T-helper 1 cell (primary cell): Measurements from ENCODE around the gene SRSF4.
"Not testable (repeated sequence)": the region's sequence is repeated elsewhere in the genome, so short reads cannot be mapped to it uniquely, and the experiment has no call there.

Experiments
- DNase-seq, 5 donors: peaks; one replicate each; pipeline ENCODE4 v3.0.0-alpha.2; 2012 to 2020
- total RNA-seq, 4 donors: gene quantifications; one replicate each; lab custom pipeline; 2026; lab: John Stamatoyannopoulos, UW

SRSF4 gene
- 119 to 132 (median 126) reads per million in 4 donors for total RNA-seq

DNA sequence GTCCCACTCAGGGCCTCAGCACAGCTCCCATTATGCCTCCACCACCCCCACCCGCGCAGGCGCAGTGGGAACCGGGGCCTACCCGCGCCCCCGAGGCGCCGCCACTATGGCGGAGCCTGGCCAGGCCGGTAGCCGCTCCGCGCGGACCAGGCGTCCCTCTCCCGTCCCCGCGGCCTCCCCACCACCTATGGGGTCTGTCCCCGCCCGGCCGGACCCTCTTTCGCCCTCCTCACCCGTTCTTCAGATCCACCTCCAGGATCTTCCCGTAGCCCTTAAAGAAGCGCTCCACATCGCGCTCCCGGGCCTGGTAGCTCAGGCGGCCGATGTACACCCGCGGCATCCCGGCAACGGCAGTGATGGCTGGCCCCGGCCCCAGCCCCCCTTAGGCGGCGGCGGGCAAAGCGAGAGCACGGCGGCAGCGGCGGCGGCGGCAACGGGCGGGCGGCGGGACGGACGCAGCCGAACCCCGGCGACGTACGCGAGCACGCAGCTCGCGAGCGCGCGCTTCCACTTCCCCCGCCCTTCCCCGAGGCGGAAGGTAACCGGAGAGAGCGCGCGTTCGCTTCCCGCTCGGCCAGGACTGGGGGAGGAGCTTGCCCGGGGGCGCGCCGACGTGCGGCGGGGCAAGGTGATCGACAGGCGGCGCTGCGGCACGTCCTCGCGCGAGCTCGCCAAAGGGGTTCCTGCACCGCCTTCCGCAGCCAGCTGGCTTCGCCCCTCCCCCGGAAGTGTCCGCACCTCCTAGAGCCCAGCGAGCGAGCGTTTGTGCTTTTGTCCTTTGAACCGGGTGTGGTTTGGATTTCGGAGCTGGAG lies at the start of gene SRSF4:
Gene SRSF4 (minus strand): TSS at position 488 of the 813 bp plus-strand sequence. CDS start 148 bp downstream, at position 340.
- peak; percentile 98 to 99 (median 99) for DNase-seq

- DNase-seq: peak; percentile 85 to 91 (median 89)
Measured at GRCh38 chr1:29230553-29231378, 49.1 kb upstream of the SRSF4 start, which contains the start of gene MECR. TSS of gene MECR (minus strand) at chr1:29230934. CDS start at chr1:29230906, 28 bp downstream.

DNA sequence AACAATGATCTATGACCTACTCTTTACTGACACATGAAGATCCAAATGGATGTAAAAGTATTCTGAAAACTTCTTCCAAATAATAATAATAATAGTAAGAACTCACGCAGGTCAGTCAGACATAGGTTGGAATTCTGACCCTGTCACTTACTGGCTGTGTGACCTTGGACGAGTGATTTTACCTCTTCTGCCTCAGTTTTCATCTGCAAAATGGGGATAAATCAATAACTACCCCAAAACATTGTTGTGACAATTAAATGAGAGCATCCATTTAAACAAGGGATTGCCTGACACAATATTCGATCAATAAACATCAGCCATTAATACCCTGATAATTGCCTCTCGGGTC lies 48.5 kb upstream of the SRSF4 start:
- no peak for DNase-seq

DNA sequence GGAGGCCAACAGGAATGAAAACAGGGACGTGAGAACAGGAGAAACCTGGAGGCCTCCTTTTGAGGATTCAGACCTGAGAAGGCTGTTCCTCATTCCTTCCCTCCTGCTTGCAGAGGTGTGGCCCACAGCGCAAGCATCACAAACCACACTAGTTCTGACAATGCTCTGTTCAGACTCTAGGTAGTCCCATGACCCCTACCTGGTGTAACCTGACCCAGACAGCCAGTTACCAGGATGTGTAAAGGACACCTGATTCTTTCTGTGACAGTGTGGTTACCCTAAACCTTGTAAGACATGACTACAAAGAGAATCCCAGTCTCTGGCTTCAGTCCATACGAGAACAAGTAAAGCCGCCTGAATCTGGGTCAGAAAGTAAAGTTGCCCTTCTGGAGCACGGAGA lies 45.8 kb upstream of the SRSF4 start:
- DNase-seq: no peak

DNA sequence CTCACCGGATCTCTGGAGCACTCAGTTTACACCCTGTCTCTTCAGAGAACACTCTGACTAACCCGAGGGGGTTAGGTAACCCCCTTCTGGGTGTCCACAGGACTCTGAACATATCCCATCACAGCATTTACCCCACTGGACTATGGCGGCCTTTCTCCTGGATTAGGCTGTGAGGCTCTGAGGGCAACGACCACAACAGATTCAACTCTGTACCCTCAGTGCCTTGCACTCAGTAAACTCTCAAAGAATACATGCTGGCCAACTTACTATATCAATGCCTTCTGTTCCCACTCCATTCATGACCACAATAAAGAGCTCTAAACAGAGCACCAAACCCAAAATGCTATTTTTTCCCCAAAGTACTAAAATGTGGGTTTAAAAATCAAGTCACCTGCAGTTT lies 43.7 kb upstream of the SRSF4 start:
- no peak for DNase-seq

- DNase-seq: no peak
Measured at GRCh38 chr1:29224356-29224837, 42.7 kb upstream of the SRSF4 start.

GRCh38 chr1:29223521-29223920 lies 41.8 kb upstream of the SRSF4 start:
- no peak for DNase-seq

DNA sequence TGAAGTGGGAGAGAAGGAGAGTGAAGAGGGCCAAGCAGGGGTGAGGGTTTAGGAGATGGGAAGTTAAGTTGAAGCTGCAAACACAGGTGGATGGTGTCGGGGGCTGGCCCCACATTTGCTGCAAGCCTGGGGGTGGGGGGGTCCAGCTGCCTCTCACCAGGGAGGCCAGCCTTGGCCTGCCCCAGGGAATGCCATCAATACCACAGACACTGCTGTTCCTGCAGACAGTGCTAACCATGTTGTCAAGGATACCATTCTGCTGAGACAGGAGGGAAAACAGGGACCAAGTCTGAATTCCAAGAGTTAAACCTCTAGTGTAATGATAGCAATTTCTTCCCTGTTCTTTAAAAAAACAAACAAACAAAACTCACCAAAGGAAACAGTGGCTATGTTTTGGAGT lies 41.0 kb upstream of the SRSF4 start:
- no peak for DNase-seq

DNA sequence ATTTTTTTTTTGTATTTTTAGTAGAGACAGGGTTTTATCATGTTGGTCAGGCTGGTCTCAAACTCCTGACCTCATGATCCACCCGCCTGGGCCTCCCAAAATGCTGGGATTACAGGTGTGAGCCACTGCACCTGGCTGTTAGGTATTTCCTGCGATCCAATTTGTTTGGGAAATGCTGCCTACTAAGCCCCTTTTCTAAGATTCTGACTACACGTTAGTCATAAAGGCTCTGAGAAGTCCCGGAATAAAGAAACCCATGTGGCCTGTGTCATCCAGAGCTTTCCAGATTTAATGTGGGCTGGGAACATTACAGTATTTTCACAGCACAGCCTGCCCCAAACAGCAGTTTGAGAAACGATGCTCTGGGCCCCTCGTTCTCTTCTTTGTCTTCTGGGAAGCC lies 40.6 kb upstream of the SRSF4 start:
- DNase-seq: not testable (repeated sequence)

- no peak for DNase-seq
Measured at GRCh38 chr1:29221296-29221695, 39.6 kb upstream of the SRSF4 start.

DNA sequence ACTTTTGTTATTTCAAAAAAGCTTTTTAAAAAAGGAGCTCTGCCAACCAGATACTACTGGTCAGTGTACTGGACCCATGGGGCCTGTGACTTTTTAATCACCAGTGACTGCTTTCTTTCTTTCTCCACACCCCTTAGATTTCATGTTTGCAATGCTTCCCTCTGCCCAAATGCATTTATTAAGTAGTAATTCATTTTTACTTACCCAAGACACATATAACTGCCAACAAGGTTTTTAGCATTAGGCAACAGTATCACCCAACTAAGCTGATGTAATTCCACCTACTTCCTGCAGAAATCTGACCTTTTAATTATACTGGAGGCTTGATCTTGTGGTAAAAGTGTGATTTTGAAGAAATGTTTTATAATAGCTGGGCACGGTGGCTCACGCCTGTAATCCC lies 36.5 kb upstream of the SRSF4 start:
- no peak for DNase-seq

- no peak for DNase-seq
Measured at GRCh38 chr1:29217633-29218032, 35.9 kb upstream of the SRSF4 start.

- no peak for DNase-seq
Measured at GRCh38 chr1:29213055-29213454, 31.4 kb upstream of the SRSF4 start.

DNA sequence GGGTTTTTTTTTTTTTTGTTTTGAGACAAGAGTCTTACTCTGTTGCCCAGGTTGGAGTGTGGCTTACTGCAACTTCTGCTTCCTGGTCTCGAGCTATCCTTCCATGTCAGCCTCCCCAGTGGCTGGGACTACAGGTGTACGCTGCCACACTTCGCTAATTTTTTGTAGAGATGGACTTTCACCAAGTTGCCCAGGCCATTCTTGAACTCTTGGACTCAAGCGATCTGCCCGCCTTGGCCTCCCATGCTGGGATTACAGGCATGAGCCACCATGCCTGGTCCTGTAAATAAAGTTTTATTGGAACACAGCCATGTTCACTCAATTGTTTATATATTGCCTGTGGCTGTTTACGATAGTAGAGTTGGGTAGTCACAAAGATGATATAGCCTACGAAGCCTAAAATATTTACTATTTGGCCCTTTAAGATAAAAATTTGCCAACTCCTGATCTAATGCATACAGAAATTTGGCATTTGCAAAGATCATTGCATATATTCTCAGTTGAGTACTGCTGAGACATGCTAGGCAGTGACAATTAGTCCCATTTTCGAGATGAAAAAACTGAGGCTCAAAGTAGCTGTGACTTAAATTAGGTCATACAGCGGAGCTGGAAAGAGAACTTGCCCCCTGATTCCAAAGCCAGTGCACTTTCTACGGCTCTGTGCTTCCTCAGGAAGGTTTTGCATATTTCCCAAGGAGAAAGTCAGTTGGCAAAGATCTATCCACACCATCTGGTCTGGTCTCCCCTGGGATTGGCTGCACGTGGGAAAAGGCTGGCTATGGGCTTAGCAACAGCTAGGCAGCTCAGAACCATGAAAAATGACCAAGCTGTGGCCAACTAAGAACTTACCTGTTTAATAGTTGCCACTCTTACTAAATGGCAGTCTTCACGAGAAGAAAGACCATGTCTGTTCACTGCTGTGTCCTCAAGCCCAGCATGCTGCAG lies 29.7 kb upstream of the SRSF4 start:
- no peak for DNase-seq

DNA sequence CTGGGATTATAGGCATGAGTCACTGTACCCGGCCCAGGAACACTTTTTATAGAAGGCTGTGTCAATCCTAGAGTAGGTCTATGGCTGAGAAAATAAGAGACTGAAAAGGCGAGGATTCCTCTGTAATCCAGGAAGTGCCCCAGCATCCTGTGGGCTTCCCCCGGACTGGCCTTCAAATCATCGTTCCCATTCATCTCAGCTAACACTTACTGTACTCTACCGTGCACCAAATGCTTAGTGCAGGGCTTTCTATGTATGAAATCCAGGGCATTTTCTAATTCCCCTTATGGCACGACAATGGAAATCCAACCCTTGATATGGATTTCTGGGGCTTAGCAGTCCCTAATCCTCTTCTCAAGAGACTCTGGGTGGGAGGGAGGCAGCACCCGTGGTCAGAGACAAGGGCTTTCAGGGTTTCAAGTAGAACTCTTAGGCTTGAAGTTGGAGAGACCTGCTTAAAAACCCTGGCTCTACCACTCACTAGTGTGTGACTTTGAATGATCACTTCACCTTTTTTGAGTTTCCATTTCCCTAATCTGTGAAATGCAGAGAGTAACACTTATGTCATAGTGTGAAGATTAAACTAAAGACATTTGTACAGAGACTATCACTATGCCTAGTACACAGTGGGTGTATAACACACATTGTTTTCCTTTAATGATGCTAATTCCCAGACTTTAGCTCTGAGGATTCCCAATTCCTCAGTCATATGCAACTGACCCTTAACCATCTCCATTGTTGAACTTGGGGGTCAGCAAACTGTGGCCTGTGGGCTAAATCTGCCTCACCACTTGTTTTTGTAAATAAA lies 28.8 kb upstream of the SRSF4 start:
- DNase-seq: no peak

DNA sequence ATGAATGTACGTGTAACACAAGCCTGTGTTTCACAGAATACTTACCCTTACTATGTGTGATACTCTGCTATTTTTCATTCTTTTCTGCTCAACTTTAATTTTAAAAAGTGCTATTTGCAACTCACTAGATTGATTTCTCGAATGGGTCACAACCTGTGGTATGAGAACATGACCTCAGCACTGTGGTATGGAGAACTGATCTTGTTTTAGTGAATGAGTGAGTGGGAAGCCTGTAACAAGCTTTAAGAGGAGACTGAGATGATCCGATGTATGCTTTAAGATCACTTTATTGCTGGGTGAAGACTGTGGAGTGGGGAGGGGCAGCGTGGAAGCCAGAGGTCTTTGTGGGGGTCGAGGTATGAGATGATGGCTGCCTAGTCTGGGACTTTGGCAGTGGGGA lies 27.5 kb upstream of the SRSF4 start:
- no peak for DNase-seq

DNA sequence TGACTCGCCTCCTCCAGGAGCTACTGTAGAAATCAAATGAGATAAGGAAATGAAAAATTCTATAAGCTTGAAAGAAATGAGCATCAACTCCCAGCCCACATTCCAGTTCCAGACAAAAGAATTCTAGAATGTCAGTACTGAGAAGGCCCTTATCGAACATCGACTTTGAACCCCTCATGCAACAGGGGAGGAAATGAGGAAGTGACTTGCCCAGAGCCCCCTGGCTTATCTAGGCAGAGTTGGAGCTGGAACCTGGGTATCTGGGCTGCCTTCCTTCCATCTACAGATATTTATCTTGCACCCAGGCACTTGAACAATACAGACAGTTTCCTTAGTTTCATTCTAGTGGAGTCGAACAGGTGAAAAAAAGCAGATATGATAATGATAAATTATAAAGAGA lies 26.7 kb upstream of the SRSF4 start:
- no peak for DNase-seq

DNA sequence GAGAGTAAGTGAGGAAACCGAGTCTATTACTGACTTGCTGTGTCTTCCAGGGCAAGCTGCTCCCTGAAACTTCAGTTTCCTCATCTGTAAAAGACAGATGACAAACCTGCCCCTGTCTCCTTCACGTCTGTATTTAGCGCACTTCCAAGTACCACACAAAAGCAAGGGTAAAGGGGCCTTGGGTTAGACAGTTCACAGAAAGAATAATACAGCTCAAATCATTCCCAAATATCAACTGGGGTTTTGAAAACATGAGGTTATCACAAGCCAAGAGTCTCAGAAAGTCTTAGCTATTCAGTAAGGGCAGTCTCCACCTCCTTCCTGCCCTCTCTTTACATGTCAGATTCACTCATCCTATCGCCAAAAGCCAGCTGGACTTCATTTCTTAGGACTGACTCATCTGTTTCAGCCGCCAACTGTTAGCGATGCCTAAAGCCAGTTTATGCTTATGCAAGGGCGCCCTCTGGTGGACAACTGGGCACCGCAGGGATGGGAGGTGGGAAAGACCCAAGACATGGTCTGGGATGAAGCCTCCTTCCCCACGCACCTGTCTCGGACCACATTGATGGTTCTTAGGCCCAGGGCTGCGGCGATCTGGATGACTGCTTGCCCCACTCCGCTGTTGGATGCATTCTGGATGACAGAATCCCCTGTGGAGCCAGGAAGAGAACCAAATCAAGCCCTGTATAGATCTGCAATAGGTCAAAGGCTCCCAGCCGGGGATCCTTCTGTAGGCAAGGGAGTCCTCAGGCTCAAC lies 21.1 kb upstream of the SRSF4 start:
- DNase-seq: peak; percentile 65 to 92 (median 81)

GRCh38 chr1:29202053-29202452 lies 20.4 kb upstream of the SRSF4 start:
- DNase-seq: no peak

DNA sequence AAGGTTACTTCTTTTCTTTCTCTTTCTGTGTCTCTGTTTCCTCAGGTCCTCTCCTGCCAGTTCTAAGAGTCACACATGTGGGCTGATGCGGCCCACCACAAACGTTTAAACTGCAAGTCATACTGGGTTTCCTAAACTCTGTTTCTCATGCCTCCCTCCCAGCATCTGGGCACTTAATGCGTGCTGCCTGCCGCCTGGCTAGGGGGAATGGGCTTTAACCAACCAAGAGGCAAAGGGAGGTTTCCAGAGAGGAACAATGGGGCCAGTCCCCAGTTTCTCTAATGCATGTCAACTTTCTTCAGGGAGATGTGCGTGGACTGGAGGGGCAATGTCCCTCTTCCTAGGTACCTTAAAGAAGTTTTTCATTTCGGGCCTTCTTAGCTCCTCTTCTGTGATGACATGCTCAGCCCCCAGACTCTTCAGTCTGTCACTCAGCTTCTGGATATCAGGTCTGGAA lies 19.9 kb upstream of the SRSF4 start:
- no peak for DNase-seq
